Measurements from ENCODE around the gene KCNJ15. TPM values are rescaled to one million over a fixed set of nuclear protein-coding genes. Genes with fewer than 3 reads are reported as not detected.
A peak's percentile ranks its signal among the peaks of the same experiment; 100 is the strongest.
"Not testable (repeated sequence)": the region's sequence is repeated elsewhere in the genome, so short reads cannot be mapped to it uniquely, and the experiment has no call there.

KCNJ15 gene
- total RNA-seq, 2 donors from 2014 or later = 23.1 to 27.5 TPM

DNA sequence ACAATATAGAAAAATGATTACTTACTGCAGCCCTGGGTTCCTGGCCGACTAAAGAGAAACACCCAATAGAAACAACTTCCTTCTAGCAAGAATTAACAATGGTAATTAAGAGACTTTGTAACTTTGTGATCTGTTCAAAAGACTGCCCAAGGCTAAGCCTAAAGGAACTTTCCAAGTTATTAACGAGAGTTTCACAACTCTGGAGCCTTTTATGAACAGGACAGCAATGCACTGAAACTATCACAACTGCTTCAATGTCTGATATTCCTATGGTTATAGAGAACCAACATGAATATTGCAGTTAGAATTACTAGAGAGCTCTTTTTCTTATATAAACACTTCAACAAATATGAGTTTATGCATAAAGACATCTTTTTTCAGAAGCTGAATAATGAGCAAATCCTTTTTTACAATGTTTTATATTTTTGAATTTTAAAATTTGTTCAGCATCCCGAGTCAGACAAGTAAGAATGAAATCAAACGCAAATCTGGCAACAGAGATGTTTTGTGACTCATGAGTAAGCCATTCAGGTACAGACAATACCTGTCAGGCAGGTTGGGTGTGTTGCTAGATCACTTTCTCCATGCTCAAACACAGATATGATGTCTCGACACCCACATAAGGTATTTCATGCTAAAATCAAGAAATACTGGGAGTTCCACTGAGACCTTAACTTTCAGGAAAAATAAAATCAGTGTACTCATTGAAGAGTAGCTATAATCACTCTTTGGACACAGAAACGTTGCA is 22.2 kb upstream of the KCNJ15 start:
- intact Hi-C loops (cut with DNase I) = no loop called here
- H3K27me3 ChIP-seq = no peaks in the 10 kb centered on the region
- no peak for TF ChIP-seq POLR2A (IDR thresholded peaks at IDR 0.05)
- TF ChIP-seq, protein P1, sequence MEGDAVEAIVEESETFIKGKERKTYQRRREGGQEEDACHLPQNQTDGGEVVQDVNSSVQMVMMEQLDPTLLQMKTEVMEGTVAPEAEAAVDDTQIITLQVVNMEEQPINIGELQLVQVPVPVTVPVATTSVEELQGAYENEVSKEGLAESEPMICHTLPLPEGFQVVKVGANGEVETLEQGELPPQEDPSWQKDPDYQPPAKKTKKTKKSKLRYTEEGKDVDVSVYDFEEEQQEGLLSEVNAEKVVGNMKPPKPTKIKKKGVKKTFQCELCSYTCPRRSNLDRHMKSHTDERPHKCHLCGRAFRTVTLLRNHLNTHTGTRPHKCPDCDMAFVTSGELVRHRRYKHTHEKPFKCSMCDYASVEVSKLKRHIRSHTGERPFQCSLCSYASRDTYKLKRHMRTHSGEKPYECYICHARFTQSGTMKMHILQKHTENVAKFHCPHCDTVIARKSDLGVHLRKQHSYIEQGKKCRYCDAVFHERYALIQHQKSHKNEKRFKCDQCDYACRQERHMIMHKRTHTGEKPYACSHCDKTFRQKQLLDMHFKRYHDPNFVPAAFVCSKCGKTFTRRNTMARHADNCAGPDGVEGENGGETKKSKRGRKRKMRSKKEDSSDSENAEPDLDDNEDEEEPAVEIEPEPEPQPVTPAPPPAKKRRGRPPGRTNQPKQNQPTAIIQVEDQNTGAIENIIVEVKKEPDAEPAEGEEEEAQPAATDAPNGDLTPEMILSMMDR (IDR thresholded peaks at IDR 0.05) = no peak
- DNase-seq (peak in 3 of 4 donors; percentile 35 to 41 (median 40)), ATAC-seq (peak; percentile 59)
- H3K36me3 ChIP-seq (replicated peaks in 1 of 2; ENCODE audit: insufficient read depth in 1 of 2, low read depth in 2 of 2) = no peaks in the 10 kb centered on the region
- peaks cover 0 to 4% (median 3%) of the 10 kb centered on the region in 3 donors for H3K9me3 ChIP-seq
- no peak overlapping the region for H3K4me3 ChIP-seq
- H3K4me1 ChIP-seq = peaks cover 13% of the 10 kb centered on the region
- H3K27ac ChIP-seq = peak overlapping the region in 3 of 4 donors; percentile 40 to 69 (median 52)
- WGBS, 2 donors = 27 to 29% methylated on average over 6 of the region's 6 CpGs

- DNase-seq; H3K4me3 ChIP-seq; ATAC-seq; H3K27me3 ChIP-seq; intact Hi-C loops (cut with DNase I); H3K9me3 ChIP-seq; H3K36me3 ChIP-seq (replicated peaks in 1 of 2; ENCODE audit: insufficient read depth in 1 of 2, low read depth in 2 of 2): not testable (repeated sequence)
- Histone ChIP-seq H3K4me1 (peaks cover 20% of the 10 kb centered on the region), H3K27ac (peak overlapping the region in 2 of 4 donors; percentile 43 to 69)
- 71 to 75% methylated on average over 9 of the region's 9 CpGs for WGBS, 2 donors
Observed at GRCh38 chr21:38235251-38235650, 21.5 kb upstream of the KCNJ15 start.

GRCh38 chr21:38236232-38236631 is 20.6 kb upstream of the KCNJ15 start:
- intact Hi-C loops (cut with DNase I) = no loop called here
- no peak for ATAC-seq
- peaks cover 20% of the 10 kb centered on the region for H3K4me1 ChIP-seq
- TF ChIP-seq, protein P1 (IDR thresholded peaks at IDR 0.05) = no peak
- no peak for TF ChIP-seq POLR2A (IDR thresholded peaks at IDR 0.05)
- no peaks in the 10 kb centered on the region for H3K36me3 ChIP-seq (replicated peaks in 1 of 2; ENCODE audit: insufficient read depth in 1 of 2, low read depth in 2 of 2)
- no peak overlapping the region for H3K4me3 ChIP-seq
- peak overlapping the region in 1 of 4 donors; percentile 13 for H3K27ac ChIP-seq
- 69 to 71% methylated on average over 2 of the region's 2 CpGs for WGBS, 2 donors
- DNase-seq = no peak
- no peaks in the 10 kb centered on the region for H3K27me3 ChIP-seq
- H3K9me3 ChIP-seq = no peaks in the 10 kb centered on the region

- DNase-seq (no peak), ATAC-seq (no peak)
- H3K4me3 ChIP-seq = no peak overlapping the region
- intact Hi-C loops (cut with DNase I) = no loop called here
- peak overlapping the region in 1 of 4 donors; percentile 71 for H3K27ac ChIP-seq
- H3K4me1 ChIP-seq = peaks cover 25% of the 10 kb centered on the region
- no peaks in the 10 kb centered on the region for H3K36me3 ChIP-seq (replicated peaks in 1 of 2; ENCODE audit: insufficient read depth in 1 of 2, low read depth in 2 of 2)
- H3K9me3 ChIP-seq = no peaks in the 10 kb centered on the region
- TF ChIP-seq, protein P1 (IDR thresholded peaks at IDR 0.05) = no peak
- no peak for TF ChIP-seq POLR2A (IDR thresholded peaks at IDR 0.05)
- 54 to 57% methylated on average over 4 of the region's 4 CpGs for WGBS, 2 donors
- H3K27me3 ChIP-seq = no peaks in the 10 kb centered on the region
Observed at GRCh38 chr21:38239672-38240071, 17.1 kb upstream of the KCNJ15 start.

GRCh38 chr21:38240129-38240528 is 16.7 kb upstream of the KCNJ15 start:
- TF ChIP-seq, protein P1 (IDR thresholded peaks at IDR 0.05) = no peak
- TF ChIP-seq POLR2A (IDR thresholded peaks at IDR 0.05) = no peak
- H3K9me3 ChIP-seq = no peaks in the 10 kb centered on the region
- intact Hi-C loops (cut with DNase I) = no loop called here
- H3K27me3 ChIP-seq = no peaks in the 10 kb centered on the region
- H3K27ac ChIP-seq = peak overlapping the region in 3 of 4 donors; percentile 55 to 71 (median 69)
- DNase-seq (no peak), ATAC-seq (no peak)
- no peaks in the 10 kb centered on the region for H3K36me3 ChIP-seq (replicated peaks in 1 of 2; ENCODE audit: insufficient read depth in 1 of 2, low read depth in 2 of 2)
- no peak overlapping the region for H3K4me3 ChIP-seq
- 15 to 26% methylated on average over 1 of the region's 1 CpG for WGBS, 2 donors
- peaks cover 25% of the 10 kb centered on the region for H3K4me1 ChIP-seq

All from body of pancreas (tissue), 4 donors.